ENCODE results near the gene CCDC107. TPM values are rescaled to one million over a fixed set of nuclear protein-coding genes. Genes with fewer than 3 reads are reported as not detected.

CCDC107 gene
- total and polyA plus RNA-seq, 2 of the 13 experiments (the other 11 are each of a cell fraction or from before 2014, with no cell fraction given), result 7.1 to 15.2 TPM

GRCh38 chr9:35609001-35609819, 48.9 kb upstream of the CCDC107 start:
- TF ChIP-seq ZNF672 (CRISPR knock-in tag; IDR thresholded peaks at IDR 0.05) (no peak), RARG (CRISPR knock-in tag; IDR thresholded peaks at IDR 0.05; ENCODE audit: low read depth) (no peak), GATAD1 (CRISPR knock-in tag; IDR thresholded peaks at IDR 0.05) (no peak), ZNF777 (CRISPR knock-in tag; IDR thresholded peaks at IDR 0.05) (no peak), FOXA1 (IDR thresholded peaks at IDR 0.05) (no peak), FOXA1 (CRISPR knock-in tag; IDR thresholded peaks at IDR 0.05) (no peak), KDM2A (CRISPR knock-in tag; IDR thresholded peaks at IDR 0.05; ENCODE audit: borderline replicate concordance, low read depth) (no peak), HNRNPLL (IDR thresholded peaks at IDR 0.05; ENCODE audit: low read depth, low read length, poor library complexity, severe bottlenecking) (no peak), DPF2 (CRISPR knock-in tag; IDR thresholded peaks at IDR 0.05; ENCODE audit: borderline replicate concordance, low read depth) (no peak)
- H3K4me2 ChIP-seq (ENCODE audit: low read depth, low read length), result no peak overlapping the region
- no peak overlapping the region for H3K27ac ChIP-seq (ENCODE audit: extremely low read length, insufficient read depth, low read length)
- no peak overlapping the region for H3K4me3 ChIP-seq (replicated peaks in 1 of 3; ENCODE audit: insufficient read depth in 1 of 3, low read depth in 2 of 3, low read length in 3 of 3)
- DNase-seq (ENCODE audit: low spot score) (no peak), ATAC-seq (no peak), FAIRE-seq (no peak)
- no peak overlapping the region for H3K9ac ChIP-seq (ENCODE audit: insufficient read depth, low read depth, low read length)
- ChIA-PET POLR2A (no interaction called here), CTCF (ENCODE audit: low intra/inter-chr PET ratio, low total read pairs) (no interaction called here)
- intact Hi-C loops (cut with micrococcal nuclease; ENCODE audit: unreplicated experiment), result no loop called here
- no peaks in the 10 kb centered on the region; the same call in 1 of the 2 replicates for H4K20me1 ChIP-seq (ENCODE audit: insufficient read depth, low read length)
- peaks cover 12% of the 10 kb centered on the region for H3K4me1 ChIP-seq (ENCODE audit: insufficient read depth, low read length)
- H3K36me3 ChIP-seq (replicated peaks in 1 of 2; ENCODE audit: control insufficient read depth in 1 of 2, insufficient read depth in 2 of 2, low read length in 2 of 2), result peaks cover 3 to 14% of the 10 kb centered on the region in 2 experiments; a peak in 3 of 5 replicates
- peaks cover 4% of the 10 kb centered on the region for H3K79me2 ChIP-seq (ENCODE audit: insufficient read depth, low read length)
- no peaks in the 10 kb centered on the region for H3K9me3 ChIP-seq (ENCODE audit: low read length)
- no peak overlapping the region for H2AFZ ChIP-seq (ENCODE audit: low read length)
- peaks cover 0 to 7% of the 10 kb centered on the region in 2 experiments; a peak in 3 of 5 replicates for H3K27me3 ChIP-seq (ENCODE audit: control insufficient read depth in 1 of 2, insufficient read depth in 2 of 2, low read length in 2 of 2)
- 97% methylated on average over 19 of the region's 31 CpGs for WGBS (ENCODE audit: low lambda C conversion rate)
- in situ Hi-C loops (cut with HindIII; ENCODE audit: extremely low pct_ligation_motif_present, low pct_unique_long_range_greater_than_20kb), result no loop called here
- no TSS peak for BruUV-seq (replicated peaks)

GRCh38 chr9:35609820-35610163, 48.3 kb upstream of the CCDC107 start:
- FAIRE-seq, result no peak
- Histone ChIP-seq H3K79me2 (ENCODE audit: insufficient read depth, low read length) (peaks cover 4% of the 10 kb centered on the region), H3K9ac (ENCODE audit: insufficient read depth, low read depth, low read length) (no peak overlapping the region), H3K36me3 (replicated peaks in 1 of 2; ENCODE audit: control insufficient read depth in 1 of 2, insufficient read depth in 2 of 2, low read length in 2 of 2) (peaks cover 3 to 14% of the 10 kb centered on the region in 2 experiments; a peak in 3 of 5 replicates), H4K20me1 (ENCODE audit: insufficient read depth, low read length) (no peaks in the 10 kb centered on the region; the same call in 1 of the 2 replicates), H3K4me2 (ENCODE audit: low read depth, low read length) (no peak overlapping the region), H3K4me1 (ENCODE audit: insufficient read depth, low read length) (peaks cover 12% of the 10 kb centered on the region), H3K27me3 (ENCODE audit: control insufficient read depth in 1 of 2, insufficient read depth in 2 of 2, low read length in 2 of 2) (peaks cover 0 to 12% of the 10 kb centered on the region in 2 experiments; a peak in 3 of 5 replicates), H2AFZ (ENCODE audit: low read length) (no peak overlapping the region), H3K4me3 (replicated peaks in 1 of 3; ENCODE audit: insufficient read depth in 1 of 3, low read depth in 2 of 3, low read length in 3 of 3) (no peak overlapping the region), H3K27ac (ENCODE audit: extremely low read length, insufficient read depth, low read length) (no peak overlapping the region), H3K9me3 (ENCODE audit: low read length) (no peaks in the 10 kb centered on the region)
- TF ChIP-seq MYPOP (CRISPR knock-in tag; IDR thresholded peaks at IDR 0.05), result no peak
- TF ChIP-seq MIER2 (CRISPR knock-in tag; IDR thresholded peaks at IDR 0.05), result no peak
- no peak for TF ChIP-seq RXRB (CRISPR knock-in tag; IDR thresholded peaks at IDR 0.05; ENCODE audit: borderline replicate concordance)
- no peak for TF ChIP-seq BRCA1 (CRISPR knock-in tag; IDR thresholded peaks at IDR 0.05)
- no peak for TF ChIP-seq SRSF1 (optimal IDR thresholded peaks at IDR 0.05; ENCODE audit: low read depth, low read length)
- no peak for TF ChIP-seq ZNF34 (CRISPR knock-in tag; IDR thresholded peaks at IDR 0.05; ENCODE audit: borderline replicate concordance)
- in situ Hi-C loops (cut with HindIII; ENCODE audit: extremely low pct_ligation_motif_present, low pct_unique_long_range_greater_than_20kb), result no loop called here
- no peak for DNase-seq (ENCODE audit: low spot score)
- BruUV-seq (replicated peaks), result no TSS peak
- no peak for ATAC-seq
- WGBS (ENCODE audit: low lambda C conversion rate), result 97% methylated on average over 7 of the region's 13 CpGs
- ChIA-PET CTCF (ENCODE audit: low intra/inter-chr PET ratio, low total read pairs) (no interaction called here), POLR2A (no interaction called here)
- intact Hi-C loops (cut with micrococcal nuclease; ENCODE audit: unreplicated experiment), result no loop called here
